NCI-H1048 (cell line): Measurements from ENCODE around the gene CCDC102B.
A peak's percentile ranks its signal among the peaks of the same experiment; 100 is the strongest.
"Not testable (repeated sequence)": the region's sequence is repeated elsewhere in the genome, so short reads cannot be mapped to it uniquely, and the experiment has no call there.

Experiments
- DNase-seq: peaks from one replicate; lab custom pipeline; 2025; lab: John Stamatoyannopoulos, UW

The CCDC102B gene

DNA sequence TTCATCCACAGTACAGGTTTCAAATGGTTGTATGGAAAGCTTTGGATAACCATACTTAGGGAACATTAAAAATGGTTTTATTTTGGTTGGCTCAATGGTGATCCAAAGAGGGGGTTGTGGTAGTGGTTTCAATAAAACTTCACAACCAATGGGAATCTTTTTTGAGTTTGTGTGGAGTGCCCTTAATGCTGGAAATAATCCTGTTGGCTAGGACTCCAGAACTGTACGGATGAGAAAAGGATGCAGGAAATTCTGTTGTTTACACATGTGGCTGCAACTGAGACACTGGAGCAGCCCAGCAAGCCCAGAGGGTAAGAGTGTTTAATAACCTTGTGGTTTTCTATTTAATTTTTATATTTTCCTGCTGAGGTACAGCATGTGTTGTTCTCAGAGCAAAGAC lies at the start of gene CCDC102B:
Gene CCDC102B (plus strand): TSS at position 210 of the 400 bp plus-strand sequence. CDS start 38,684 bp downstream, outside the sequence.
- DNase-seq = peak; percentile 53

DNA sequence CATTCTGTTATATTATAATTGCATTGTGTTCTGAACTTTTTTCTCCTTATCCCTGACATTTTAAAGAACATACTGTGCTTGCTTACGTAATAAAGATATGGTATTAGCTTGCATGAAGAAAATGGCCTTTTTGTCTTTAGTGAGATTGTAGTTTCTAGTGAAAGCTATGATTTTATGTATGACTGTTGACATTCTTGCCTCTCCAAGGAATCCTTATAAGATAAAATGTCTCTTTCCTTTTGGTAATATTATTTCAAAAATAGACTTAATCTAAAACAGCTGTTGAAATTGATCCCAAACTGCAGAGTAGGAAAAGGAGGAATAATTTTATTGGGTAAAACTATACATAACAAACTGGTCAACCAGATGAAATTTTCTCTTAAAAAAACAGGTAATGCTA lies 40.8 kb upstream of the CCDC102B start:
- no peak for DNase-seq

DNA sequence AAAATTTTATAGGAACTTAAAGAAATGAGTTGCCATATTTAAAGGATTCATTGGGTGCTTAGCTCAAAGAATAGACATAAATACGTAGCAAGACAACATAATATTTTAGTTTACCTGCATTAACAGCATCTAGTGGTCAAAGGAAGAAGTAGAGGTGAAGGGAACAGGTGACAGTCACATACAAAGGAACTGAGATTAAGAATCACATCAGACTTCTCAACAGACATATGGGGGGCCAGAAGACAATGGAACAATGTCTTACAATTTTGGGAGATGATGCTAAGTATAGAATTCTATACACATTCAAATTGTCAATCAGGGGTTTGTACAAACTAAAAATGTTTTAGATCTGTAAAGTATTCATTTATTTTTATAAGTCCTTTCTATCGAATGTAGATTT lies 38.6 kb upstream of the CCDC102B start:
- no peak for DNase-seq

DNA sequence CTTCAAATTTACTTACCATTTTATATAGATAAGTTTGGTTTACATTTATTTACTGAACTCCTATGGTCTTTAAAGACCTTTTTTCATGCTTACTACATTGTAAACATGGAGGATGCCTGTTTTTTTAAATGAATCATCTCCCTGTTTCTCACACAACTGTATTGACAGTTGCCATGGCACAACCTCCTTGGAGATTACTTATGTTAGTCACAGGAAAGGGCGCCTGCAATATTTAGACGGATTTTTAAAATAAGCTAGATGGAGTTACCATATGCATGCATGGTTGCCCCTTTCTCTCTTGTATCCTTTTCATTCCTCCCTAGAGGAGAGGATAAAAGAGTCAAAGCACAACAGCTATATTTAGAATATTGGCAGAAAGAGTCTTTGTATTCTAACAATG lies 34.8 kb upstream of the CCDC102B start:
- no peak for DNase-seq

DNA sequence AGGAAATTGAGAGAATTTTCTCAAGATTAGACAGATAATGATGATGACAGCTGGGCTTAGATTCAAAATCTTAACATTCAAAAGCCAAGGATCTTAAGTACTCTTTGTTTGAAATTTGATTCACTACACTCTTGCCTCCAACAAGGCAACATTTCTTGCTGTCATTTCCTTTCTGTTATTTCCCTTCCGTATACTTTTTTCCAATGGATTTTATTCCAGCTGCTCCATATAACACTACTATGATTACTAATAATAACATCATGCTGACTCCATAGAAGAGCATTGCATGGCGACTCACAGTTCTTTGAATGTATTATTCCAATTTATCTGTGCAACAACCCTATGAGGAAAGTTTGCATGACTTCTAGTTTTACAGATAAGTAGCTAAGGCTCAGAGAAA lies 33.9 kb upstream of the CCDC102B start:
- DNase-seq = no peak

DNA sequence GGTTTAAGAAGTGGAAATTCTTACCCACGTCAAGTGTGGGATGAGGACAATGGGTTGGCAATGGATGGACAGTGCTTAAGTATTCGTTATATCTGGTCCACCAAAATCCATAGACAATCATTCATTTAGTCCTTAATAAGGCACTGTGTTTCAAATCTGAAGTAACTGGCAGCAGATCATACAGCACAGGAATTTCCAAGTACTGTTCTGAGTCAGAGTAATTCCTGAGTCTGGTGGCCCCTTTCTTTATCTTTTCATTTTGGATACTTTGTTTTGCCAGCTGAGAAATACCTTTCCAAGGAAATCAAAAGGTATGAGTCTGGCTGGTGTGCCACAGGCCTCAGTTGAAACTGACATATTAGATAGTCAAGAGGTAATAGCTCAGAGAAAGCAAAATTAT lies 31.4 kb upstream of the CCDC102B start:
- DNase-seq = no peak

DNA sequence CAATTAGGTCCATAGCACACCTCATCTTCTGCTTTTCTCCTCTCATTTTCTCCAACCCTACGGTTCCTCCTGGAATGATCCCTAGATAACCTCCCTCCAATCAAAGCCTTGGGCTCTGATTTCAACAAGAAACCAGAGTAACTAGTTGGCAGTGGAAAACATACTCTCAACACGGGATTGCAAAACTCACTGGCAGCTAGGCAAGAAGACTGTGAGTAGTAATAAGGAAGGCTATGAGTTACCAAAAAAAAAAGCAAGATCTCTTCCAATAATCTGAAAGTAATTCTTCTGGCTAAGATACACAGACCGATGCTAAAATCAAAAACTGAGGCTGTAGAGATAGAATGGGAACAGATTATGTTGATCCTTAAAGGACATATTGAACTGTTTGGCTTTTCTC lies 28.4 kb upstream of the CCDC102B start:
- DNase-seq = no peak

DNA sequence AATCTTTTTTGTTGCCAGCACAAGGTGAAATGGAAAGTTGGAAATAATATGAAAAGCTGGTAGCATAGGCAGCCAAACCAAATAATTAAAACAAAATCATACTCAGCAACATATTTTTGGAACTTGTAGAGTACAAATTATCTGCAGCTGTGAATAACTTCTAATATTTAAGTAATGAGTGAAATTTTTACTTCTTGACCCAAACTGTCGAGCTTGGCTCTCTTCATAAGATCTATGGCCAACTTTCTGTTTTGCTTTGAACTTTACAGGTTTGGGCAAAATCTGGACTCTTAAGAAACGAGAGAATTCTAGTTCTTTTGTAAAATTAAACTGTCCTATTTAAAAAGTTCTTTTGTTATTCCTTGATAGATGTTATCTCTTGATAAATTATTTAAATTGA lies 25.6 kb upstream of the CCDC102B start:
- DNase-seq = no peak

DNA sequence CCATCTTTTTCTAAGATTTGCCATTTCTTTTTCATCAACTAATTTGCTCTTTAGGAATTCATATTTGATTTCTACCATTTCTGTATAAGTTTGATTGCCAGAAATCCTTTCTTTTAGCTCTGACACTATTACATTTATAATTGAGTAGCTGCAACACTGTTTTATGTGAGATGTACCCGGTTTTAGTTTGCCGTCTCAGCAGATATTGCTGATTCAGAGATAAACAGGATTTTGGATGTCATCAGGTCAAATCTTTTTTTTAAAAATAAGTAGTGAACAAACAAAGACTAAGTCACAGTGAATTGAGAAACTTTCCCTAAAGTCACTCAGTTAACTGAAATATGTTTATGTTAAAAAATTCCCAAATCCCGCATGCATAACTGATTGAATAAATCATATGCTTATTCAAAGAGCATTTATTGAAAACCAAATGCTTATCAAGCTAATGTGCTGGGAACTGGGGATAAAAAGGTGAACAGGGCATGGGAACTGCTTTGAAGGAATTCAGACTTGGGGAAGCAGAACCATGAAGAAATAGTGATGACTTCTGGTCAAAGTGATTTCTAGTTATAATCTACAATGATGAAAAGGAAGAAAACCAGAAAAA lies 19.5 kb upstream of the CCDC102B start:
- DNase-seq = no peak

DNA sequence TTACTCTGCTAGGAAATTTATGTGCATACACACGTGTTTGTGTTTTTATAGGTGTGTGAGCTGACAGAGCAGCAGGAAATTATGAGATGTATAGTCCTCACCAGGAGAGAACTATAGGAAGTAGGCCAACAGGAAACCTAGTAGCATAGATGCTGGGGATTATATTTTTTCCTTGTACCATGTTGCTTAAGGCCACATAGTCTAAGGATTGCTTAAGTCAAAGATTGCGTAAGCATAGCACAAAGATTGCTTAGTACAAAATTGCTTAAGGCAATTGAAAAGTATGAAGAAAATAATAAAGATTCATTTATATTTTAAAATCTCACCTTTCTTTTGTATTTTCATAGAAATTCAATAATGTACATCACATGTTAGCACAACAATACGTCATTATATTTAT lies 18.7 kb upstream of the CCDC102B start:
- no peak for DNase-seq

DNA sequence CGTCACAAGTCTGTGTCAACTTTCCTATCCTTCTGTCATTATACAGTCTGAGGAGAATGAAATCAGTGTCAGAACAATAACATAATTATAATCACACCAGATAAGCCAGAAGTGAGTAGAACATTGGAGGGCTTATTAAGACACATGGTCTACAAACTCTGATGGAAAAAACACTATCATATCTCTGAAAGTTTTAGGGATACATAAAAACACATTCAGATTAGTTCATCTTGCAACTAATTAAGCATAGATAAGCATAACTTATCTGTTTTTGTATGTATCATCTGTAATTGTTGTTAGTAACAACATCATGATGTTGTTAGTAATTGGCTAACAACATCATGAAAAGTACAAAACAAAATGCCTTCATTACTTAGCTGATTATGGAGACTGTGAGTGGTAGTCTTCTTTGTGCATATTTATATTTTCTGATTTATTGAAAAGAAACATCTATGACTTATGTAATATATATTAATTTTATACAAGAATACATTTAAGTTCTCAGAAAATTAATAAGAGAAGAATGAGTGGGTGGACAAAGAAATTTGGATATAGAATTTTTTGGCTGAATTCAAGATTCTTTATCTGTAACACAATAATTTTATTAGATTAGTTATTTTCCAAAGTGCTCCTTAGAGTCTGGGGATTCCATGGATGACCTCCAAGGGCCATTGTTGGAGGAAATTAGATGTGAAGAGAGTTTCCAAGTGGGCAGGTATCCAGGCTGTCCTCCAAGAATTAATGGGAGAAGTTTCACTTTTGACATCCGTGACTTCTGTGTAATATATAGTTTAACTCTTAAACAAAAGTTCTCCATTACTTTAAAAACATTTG lies 16.9 kb upstream of the CCDC102B start:
- DNase-seq = no peak

DNA sequence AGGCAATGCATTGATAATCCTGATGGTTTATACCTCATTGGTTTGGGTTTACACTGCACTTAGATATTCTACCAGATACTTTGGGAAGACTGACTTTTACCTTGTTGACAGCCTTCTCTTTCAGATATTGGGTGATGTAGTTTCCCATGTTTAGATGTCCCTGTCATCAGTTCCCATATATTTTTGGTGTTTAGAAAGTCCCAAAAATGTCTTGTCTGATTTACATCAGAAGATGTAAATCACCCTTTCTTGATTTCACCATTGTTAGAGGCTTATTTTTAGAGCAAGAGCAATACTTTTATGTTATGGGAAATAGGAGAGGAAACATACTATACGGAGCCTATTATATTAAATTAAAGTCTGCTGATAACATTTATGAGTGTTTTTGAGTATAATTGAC lies 14.4 kb upstream of the CCDC102B start:
- no peak for DNase-seq

DNA sequence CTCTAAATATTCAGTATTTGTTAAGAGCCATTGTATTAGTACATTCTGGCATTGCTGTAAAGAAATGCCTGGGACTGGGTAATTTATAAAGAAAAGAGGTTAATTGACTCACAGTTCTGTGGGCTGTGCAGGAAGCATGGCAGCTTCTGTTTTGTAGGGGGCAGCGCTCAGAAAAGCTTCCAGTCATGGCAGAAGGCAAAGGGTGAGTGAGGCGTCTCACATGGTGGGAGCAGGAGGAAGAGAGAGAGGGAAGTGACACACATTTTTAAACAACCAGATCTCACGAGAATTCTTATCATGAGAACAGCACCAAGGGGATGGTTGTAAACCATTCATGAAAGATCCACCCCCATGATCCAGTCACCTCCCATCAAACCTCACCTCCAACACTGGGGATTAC lies 13.8 kb upstream of the CCDC102B start:
- DNase-seq = no peak

DNA sequence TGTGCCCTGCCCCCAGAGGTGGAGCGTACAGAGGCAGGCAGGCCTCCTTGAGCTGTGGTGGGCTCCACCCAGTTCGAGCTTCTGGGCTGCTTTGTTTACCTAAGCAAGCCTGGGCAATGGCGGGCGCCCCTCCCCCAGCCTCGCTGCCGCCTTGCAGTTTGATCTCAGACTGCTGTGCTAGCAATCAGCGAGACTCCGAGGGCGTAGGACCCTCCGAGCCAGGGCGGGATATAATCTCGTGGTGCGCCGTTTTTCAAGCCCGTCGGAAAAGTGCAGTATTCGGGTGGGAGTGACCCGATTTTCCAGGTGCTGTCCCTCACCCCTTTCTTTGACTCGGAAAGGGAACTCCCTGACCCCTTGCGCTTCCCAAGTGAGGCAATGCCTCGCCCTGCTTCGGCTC lies 7.6 kb upstream of the CCDC102B start:
- not testable (repeated sequence) for DNase-seq

DNA sequence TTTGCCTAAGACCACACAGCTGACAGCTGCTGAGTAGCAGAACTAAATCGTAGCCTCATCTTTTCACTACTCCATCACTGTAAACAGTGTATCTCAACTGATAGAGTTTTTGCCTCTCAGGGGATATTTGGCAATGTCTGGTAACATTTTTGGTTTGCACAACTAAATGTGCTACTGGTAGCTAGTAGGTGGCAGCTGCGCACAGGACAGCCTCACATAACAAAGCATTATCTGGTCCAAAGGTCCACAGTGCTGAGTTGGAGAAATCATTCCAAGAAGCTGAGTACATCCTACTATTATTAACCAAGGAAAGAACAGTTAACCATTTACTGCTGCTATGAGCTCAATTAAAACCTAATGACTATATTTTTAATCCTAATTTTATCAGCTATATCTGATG lies 6.1 kb upstream of the CCDC102B start:
- DNase-seq = no peak

DNA sequence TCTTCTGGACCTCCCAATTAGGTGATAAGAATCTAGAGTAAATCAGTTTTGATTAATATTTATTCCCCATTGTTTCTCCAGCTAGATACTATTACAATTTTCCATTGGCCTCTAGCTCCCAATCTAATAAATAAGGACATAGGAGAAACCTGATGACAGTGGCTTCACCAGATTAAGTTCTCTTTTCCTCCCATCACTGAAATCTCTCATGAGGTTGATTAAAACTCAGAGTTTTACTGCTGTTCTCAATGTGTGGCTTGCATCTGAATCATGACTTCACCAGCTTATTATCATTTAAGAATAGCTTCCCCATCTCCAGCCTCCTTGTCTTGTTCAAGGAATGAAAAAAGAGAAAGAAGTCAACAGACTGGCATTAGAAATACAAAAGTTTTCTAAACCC lies 3.9 kb upstream of the CCDC102B start:
- DNase-seq = no peak

DNA sequence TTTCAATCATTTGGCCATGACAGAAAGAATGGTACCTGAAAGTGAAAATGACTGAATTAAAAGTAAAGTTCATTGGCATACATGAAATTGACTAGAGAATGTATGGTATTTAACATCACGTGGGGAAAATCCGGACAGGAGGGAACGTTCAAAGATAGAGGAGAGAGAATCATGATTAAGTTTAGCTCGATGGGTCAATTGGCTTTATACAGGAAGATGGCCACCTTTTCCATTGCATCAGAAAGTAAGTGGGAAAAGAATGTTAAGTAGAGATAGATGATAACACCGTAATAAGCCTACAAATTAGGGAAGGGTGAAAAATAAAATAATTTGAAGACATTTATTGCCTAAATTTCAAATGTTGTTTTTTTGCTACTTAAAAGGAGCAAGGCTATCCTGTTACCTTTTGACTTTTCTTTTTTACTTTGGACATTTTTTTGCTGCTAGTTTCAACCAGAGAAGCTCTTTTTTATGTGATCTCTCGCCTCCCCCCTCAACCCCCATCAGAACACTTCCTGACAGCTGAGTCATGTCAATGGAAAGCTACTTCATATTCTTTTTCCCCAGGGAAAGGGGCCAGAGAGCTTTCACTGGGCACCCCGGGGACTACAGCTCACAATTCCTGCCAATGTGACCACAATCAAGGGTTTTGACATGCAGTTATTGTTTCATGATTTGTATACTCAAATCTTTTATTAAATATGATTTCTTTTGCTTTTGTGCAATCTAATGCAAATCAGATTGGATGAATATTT lies 767 bp upstream of the CCDC102B start:
- DNase-seq = peak; percentile 23

DNA sequence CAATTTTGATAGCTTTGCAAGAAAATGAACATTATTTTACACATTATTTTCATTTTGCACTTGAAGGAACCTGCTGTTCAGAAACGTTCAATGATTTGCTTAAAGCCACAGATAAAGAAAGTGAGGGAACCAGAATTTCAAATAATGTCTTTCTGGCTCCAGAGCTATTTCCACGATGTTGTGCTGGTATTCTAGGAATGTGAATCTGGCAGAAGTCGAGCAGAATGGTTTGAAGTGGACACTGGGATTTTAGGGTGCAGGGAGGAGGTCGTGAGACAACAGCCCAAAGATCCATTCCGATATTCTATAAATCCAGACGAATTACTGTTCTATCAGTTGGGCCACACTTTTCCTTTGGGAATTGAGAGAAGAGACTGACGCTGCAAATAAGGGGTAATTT lies 2.2 kb downstream of the CCDC102B start:
- DNase-seq = no peak

DNA sequence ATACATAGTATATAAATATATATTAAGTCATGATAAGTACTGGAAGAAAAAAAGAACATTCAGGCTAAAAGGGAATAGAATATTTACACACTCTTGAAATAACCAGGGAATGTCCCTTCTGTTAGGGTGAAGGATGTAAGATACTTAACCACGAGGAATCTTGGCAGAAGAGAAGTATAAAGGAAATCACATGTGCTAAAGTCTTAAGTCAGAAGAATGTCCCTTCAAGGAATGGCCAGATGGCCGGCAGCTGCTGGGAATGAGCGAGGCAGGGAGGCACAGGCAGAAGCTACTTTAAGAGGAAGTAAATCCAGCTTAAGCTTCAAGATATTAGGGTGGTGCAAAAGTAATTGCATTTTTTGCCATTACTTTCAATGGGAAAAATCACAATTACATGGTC lies 5.5 kb downstream of the CCDC102B start:
- no peak for DNase-seq

DNA sequence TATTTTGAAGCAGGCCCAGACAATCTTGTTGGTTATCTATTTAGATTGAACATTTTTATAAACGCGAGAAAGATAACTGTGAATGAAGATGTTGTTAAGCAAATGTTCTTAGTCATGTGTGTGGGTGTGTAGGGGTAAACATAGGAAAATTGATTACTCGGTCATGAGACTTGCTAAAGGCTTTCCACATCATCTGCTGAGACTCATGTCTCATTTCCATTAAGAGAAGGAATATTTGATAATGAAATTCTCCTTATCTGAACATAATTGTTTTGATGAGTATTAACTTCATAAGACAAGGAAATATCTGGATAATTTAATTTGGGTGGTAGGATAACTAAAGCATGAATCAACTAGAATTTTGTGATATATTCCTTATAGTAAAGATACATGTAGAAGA lies 19.7 kb downstream of the CCDC102B start:
- DNase-seq = no peak

DNA sequence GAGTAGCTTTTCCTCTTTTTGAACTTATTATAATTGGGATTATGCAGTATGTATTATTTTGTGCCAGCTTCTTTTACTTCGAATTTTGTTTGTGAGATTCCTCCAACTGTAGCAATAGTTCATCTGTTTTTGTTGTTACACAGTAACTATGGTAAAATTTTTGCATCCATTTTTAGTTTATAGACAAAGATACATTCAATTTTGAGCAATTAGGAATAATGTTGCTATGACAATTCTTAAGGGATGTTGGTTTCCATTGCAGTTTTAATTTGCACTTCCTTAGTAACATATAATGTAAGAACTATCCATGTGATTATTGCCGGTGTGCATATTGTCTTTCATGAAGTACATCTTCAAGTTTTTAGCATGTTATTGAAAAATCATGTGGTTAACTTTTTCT lies 20.7 kb downstream of the CCDC102B start:
- no peak for DNase-seq

DNA sequence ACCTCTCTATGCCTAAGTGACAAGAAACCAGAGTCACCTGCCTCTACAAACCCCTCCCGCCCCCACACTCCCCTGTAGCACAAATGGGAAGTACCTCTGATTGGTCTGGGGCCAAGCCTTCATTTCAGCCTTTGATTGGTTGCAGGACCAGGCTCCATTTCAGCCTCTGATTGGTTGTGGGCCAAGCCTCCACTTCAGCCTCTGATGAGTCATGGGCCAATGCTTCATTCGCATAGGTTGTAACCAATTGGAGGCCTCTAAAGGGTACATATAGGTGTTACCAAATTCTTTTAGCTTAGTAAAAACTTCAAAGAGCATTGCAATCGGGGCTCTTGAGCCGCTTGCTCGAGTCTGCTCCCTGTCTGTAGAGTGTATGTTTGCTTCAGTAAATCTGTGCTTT lies 25.0 kb downstream of the CCDC102B start:
- no peak for DNase-seq

DNA sequence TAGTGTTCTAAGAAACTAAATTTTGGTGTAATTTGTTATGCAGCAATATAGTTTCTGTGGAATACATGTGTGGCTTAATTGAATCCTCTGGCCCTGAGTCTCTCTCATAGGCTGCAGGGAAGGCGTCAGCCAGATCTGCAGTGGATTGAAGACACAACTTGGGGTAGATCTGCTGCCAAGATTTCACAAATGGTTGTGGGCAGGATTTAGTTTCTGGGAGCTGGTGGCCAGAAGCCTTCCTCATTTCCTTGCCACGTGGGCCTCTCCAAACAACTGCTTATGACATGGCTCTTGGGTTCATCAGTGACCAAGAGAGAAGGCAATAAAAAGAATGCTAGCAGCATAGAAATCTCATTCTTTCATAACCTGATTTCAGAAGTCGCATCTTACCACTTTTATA lies 28.2 kb downstream of the CCDC102B start:
- DNase-seq = no peak
